ENCODE data around the gene CHST6.
"Not testable (repeated sequence)": the region's sequence is repeated elsewhere in the genome, so short reads cannot be mapped to it uniquely, and the experiment has no call there.

The CHST6 gene

DNA sequence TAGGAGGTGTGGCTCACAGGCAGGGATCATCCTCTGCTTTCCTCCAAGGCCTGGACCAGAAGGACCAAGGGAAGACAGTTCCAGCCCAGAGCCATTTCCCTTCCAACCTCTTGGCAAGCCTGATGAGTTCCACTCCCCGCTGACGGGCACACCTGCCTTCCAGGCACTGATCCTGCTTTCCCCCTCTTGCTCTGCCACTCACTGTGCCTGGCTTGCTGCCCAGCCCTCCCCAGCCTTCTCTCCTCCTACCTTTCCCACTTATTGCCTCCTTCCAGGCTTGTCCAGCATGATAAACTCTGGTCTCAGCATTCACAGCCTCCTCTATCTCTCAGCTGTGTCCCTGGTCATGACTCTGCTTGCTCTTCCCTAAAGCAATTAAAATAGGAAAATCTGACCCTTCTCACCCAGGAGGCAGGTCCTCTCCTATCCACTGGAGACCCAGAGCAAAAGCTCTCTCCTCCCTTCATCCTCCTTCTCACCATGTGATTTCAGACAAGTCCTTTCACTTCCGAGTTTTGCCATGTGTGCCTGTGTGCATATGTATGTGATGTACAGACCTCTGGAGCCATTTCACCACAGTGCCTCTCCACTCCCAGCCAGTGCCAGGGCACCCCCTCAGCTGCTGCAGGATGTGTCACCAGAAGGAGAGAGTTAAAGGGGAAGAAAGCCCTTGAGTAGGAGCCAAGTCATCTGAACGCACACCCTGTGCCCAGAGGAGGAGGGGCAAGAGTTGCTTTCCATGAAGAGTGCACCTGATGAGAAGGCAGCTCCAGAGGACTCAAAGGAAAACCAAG is 17.4 kb downstream of the CHST6 start:
- no peak for DNase-seq (ENCODE audit: extremely low read depth in 1 of 2, low read depth in 1 of 2)

DNA sequence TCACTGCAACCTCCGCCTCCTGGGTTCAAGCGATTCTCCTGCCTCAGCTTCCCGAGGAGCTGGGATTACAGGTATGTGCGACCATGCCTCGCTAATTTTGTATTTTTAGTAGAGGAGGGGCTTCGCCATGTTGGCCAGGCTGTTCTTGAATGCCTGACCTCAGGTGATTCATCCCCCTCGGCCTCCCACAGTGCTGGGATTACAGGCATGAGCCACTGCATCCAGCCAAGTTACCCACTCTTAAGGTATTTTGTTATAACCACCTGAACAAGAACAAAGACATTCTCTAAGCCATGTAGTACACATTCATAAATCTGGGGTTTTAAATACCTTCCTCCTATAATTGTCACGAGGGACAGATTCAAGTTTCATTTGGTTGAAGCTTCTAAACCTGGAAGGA is 18.4 kb downstream of the CHST6 start:
- no peak for DNase-seq (ENCODE audit: extremely low read depth in 1 of 2, low read depth in 1 of 2)

- no peak for DNase-seq (ENCODE audit: extremely low read depth in 1 of 2, low read depth in 1 of 2)
Measured at GRCh38 chr16:75475420-75475847, 19.8 kb downstream of the CHST6 start.

DNA sequence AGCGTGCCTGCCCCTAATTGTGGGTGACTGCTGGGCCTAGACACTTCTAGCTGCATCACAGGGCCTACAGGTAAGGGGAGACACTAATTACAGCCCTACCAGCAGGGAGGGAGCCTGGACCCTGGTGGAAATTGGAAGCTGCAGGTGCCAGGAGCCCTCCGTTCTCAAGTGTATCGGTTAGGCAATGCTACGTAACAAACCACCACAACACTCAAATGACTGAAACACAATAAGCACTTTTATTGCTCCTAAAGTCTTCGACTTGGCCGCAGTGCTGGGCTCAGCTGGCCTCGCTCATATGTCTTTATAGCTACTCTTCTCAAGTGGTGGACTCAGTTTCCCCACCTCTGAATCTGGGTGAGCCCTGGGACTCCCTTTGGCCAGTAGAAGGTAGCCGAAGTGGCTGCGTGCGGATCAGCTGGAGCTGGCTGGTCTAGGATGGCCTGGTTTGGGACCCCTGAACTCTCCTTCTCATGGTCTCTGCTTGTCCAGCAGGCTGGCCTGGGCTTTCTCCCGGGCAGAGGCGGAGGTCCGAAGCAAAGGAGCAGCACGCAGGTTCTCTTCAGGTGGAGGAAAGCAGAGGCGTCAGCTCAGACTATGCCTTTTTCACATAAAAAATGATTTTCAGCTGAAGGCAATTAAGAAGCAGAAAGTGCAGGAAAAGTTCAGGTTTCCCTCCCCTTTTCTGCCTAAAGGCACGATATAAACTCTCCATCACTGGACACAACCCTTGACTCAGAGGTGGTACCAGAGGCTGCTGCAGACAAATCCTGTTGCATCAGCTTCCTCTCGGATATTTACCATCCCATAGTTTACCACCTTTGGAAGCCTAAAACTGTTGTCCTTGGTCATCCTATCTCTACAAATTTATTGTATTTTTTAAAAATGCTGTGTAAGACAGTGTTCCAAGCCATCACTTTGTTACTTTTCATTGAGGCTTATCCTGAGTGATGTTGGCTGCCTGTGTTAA is 22.0 kb downstream of the CHST6 start:
- no peak for DNase-seq (ENCODE audit: extremely low read depth in 1 of 2, low read depth in 1 of 2)

DNA sequence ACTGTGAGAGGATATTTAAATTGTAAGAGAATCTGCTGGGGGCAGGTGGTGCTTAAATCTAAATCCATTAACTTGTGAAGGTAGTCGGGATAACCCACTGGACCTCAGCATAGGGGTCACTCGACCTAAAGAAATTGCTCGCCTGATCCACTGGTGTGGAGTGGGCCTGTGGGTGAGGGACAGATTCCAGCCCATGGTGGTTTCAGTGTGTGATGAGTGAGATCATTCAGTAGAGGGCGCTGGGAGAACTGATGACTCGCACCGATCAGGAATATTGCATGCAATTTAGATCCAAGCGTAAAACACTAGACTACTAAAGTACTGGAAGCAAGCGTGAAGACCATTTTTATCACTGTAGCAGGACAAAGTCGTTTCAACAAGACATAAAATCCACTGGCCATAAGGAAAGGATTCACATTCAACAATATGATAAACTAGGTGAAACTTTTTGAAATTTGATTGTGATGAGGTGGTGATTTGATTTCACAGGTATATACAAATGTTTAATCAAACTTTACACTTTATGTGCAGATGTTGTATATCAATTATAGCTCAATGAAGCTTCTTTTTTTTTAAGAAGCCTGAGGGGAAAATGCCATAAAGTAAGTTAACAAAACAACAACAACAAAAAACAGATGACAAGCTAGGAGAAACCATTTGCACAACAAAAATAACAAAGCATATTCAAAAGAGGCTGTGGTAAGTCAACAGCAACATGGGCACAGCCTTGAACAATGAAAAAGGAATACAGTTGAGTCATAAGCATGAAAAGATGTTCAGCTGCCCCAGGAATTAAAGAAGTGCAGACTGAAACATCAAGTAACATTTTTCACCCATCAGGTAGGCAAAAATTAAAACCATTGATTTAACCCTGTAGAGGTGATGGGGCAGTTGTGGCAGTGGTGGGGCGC is 23.3 kb downstream of the CHST6 start:
- no peak for DNase-seq (ENCODE audit: extremely low read depth in 1 of 2, low read depth in 1 of 2)

- no peak for DNase-seq (ENCODE audit: extremely low read depth in 1 of 2, low read depth in 1 of 2)
Measured at GRCh38 chr16:75466760-75467159, 28.5 kb downstream of the CHST6 start.

- peak; percentile 95 to 98 for DNase-seq (ENCODE audit: extremely low read depth in 1 of 2, low read depth in 1 of 2)
Measured at GRCh38 chr16:75464122-75464918, 30.9 kb downstream of the CHST6 start, which contains the start of gene TMEM170A. Gene TMEM170A, minus strand, starts transcription at chr16:75464689. Its CDS starts 89 bp downstream, at chr16:75464600.

GRCh38 chr16:75463389-75464121 is 31.7 kb downstream of the CHST6 start:
- peak in 1 of 2 donors; percentile 9 for DNase-seq (ENCODE audit: extremely low read depth in 1 of 2, low read depth in 1 of 2)

DNA sequence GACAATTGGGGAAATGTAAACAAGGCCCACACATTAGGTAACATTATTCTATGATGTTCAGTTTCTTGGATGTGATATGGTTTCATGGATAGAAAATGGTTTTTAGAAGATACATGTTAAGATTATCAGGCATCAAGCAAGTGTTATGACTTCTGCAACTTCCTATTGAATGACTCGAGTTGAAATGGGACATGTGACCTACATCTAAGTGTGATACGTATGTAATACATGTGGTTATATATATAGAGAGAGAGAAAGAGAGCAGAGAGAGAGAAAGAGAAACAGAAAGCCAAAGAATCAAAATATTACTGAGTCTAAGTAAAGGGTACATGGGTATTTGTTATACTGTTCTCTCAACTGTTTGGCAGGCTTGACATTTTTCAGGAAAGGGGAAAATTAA is 32.4 kb downstream of the CHST6 start:
- no peak for DNase-seq (ENCODE audit: extremely low read depth in 1 of 2, low read depth in 1 of 2)

- DNase-seq (ENCODE audit: extremely low read depth in 1 of 2, low read depth in 1 of 2), result no peak
Measured at GRCh38 chr16:75461575-75461974, 33.7 kb downstream of the CHST6 start.

GRCh38 chr16:75460446-75460845 is 34.8 kb downstream of the CHST6 start:
- DNase-seq (ENCODE audit: extremely low read depth in 1 of 2, low read depth in 1 of 2), result no peak

- no peak for DNase-seq (ENCODE audit: extremely low read depth in 1 of 2, low read depth in 1 of 2)
Measured at GRCh38 chr16:75459691-75460090, 35.5 kb downstream of the CHST6 start.

GRCh38 chr16:75458439-75458838 is 36.8 kb downstream of the CHST6 start:
- DNase-seq (ENCODE audit: extremely low read depth in 1 of 2, low read depth in 1 of 2), result no peak

- DNase-seq (ENCODE audit: extremely low read depth in 1 of 2, low read depth in 1 of 2), result no peak
Measured at GRCh38 chr16:75458029-75458428, 37.2 kb downstream of the CHST6 start.

DNA sequence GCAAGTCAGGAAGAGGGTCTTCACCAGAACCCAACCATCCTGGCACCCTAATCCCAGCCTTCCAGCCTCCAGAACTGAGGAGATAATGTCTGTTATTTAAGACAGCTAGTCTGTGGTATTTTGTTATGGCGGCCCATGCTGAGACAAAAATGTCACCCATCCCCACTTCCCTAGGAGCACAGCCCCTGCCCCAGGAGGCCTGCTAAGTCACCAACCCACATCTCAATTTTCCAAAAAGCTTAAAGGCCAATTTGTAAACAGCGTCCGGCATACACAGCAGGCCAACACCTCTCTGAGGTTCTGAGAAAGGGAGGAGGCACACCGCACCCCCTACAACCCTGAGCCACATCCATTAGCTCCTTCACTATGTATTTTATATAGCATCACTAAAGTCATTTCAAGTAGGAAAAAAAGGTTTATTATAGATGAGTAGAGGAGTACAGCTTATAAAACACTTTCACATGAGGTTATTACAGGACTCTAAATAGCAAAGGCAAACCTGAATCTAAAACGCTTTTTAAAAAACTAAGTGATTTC is 37.7 kb downstream of the CHST6 start:
- no peak for DNase-seq (ENCODE audit: extremely low read depth in 1 of 2, low read depth in 1 of 2)

GRCh38 chr16:75456971-75457370 is 38.3 kb downstream of the CHST6 start:
- no peak for DNase-seq (ENCODE audit: extremely low read depth in 1 of 2, low read depth in 1 of 2)

- DNase-seq (ENCODE audit: extremely low read depth in 1 of 2, low read depth in 1 of 2), result not testable (repeated sequence)
Measured at GRCh38 chr16:75456486-75456885, 38.8 kb downstream of the CHST6 start.

DNA sequence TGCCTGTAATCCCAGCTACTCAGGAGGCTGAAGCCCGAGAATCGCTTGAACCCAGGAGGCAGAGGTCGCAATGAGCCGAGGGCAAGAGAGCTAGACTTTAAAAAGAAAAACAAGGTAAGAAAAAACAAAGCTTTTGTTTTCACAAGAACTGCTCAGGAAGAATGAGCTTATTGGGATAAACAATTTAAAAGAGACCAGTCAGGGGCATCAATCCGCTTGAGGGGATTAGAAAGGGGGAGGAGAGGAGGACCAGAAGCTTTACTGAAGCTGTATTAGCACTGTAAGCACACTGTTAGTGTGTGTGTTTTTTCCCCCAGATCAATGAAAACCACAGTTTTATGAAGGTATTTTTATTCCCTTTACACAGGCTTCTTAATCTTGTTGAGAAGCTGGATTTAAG is 39.6 kb downstream of the CHST6 start:
- DNase-seq (ENCODE audit: extremely low read depth in 1 of 2, low read depth in 1 of 2), result no peak
